Activated CD4-positive, alpha-beta T cell treated with anti-CD3 and anti-CD28 coated beads, Interleukin-2, Interleukin-6, amounts not matched to agents 100 ng/mL and 50 ng/mL, durations not matched to agents 16 hours and 8 hours (primary cell): ENCODE results near the gene SCRN1.

ENCODE experiments used
- DNase-seq: peaks from one replicate; pipeline ENCODE4 v3.0.0-alpha.2; 2020

The SCRN1 gene

GRCh38 chr7:29989257-29989995 is at the start of gene SCRN1:
SCRN1 (minus strand) TSS chr7:29989801; CDS start chr7:29969067, 20,734 bp downstream.
- peak; percentile 6 for DNase-seq

- DNase-seq, result no peak
Measured at GRCh38 chr7:30038196-30038980, 48.8 kb upstream of the SCRN1 start.

DNA sequence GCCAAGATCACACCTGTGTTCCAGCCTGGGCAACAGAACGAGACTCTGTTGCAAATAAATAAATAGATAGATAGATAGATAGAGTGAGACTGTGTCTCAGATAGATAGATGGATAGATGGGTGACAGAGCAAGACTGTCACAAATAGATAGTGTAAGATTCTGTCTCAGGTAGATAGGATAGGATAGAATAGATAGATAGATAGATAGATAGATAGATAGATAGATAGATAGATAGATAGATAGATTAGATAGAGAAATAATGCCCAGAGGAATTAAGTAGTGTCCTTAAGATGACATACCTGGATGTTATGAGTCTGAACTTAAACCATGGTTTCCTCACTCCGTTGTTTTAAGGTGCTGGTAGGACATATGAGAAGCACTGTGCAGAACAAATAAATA is 46.6 kb upstream of the SCRN1 start:
- DNase-seq, result no peak

GRCh38 chr7:30034501-30034900 is 44.9 kb upstream of the SCRN1 start:
- DNase-seq, result no peak

GRCh38 chr7:30032310-30033125 is 42.9 kb upstream of the SCRN1 start:
- no peak for DNase-seq

DNA sequence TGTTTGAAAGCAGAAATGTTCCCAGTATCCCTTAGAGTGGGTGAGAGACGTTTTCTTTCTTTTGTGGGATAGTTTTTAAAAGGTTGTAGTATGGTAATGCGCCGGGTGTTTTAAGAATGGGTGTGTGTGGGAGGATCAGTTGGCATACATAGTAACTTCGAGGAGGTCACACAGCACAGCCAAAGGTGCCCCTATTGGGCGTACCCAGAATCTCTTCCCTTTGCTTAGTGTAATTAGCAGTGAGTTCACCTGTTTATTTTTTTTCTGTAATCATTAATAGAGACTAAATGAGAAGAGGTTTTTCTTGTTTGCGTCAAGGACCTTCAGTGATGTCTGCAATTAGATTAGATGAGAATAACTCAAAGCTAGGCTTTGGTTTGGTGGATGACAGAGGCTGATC is 40.1 kb upstream of the SCRN1 start:
- DNase-seq, result peak; percentile 23

DNA sequence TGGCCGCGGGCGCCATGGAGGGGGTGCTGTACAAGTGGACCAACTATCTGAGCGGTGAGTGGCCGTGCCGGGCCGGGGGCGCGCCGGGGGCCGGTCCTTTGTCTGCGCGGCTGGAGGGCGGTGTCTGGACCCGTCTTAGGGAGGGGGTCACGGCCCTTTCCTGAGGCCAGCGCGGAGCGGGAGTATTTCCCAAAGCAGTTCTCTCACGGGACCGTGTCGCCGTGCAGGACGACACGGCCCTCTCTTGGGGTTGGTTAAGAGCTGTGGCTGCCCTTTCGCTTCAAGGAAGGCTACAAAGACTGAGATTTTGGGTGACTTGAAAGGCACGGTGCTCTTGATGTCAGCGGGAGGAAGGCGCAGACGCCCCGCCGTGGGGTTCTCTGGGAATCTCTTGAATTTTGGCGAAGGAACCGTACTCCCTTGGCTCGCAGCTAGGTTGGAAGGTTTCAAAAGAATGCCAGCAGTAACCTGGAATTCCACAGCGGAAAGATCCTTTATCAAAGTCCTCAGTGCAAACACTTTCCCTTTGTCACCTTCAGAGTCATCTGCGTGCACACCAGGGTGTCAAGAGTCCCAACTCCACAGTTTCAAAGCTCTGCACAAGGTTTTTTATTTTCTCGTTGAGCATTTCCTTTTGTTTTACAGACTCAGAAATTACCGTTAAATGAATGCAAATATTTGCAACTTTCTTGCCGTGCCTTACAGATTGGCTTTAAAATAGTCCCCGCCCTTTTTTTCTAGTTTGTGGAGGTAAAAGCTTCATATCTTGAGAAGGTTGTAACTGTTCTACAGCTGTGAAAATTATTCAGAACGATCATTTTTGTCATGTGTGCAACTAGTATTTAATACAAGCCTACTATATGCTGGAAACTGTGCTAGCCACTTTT is 39.4 kb upstream of the SCRN1 start:
- peak; percentile 31 for DNase-seq

DNA sequence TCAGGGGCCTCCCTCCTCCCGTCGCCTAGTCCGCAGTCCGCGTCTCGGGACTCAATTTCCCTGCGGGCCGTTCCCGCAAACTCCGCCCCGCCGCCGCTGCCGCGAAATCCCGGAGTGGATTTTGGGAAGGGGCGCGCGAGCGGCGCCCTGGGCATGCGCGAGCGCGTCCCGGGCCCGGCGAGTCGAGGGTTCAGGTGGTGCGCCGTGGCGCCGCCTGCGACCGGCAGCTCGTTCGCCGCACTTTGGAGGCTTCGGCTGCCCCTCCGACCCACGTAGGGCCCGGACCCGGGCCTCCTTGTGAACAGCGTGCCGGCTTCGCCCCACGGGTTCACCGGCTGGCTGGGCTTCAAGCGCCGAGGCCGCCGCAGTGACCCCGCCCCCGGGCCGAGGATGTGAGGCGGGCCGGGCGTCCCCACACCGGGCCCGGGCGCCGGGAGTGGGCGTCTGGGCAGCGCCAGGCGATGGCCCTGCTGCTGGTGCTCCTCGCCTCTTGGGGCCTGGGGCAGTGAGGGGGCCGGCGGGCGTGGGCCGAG is 38.7 kb upstream of the SCRN1 start, which contains the start of gene PLEKHA8:
TSS of gene PLEKHA8 (plus strand) at position 197 of the 533 bp plus-strand sequence. CDS start 351 bp downstream, outside the sequence.
- DNase-seq, result peak; percentile 94

DNA sequence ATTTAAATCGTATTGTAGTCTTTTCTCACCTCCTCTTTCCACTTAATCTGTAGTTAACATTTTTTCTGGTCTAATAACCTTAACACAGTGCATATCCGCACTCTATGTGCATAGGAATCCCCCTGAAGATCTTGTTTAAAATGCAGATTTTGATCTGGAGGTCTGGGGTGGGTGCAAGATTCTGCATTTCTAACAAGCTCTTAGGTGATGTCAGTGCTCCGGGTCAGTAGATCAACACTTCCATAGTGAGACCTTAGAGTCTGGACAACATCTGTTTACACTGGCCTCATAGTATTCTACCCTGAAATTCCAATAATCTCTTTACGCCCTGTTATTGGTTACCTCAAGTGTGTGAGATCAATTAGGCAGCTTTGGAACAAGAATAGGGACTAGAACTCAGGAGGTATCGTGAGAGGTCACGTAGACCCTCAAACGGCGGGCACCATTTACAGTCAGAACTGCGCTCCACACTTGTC is 38.2 kb upstream of the SCRN1 start:
- no peak for DNase-seq

GRCh38 chr7:30027065-30027456 is 37.5 kb upstream of the SCRN1 start:
- peak; percentile 44 for DNase-seq

- peak; percentile 96 for DNase-seq
Measured at GRCh38 chr7:30026229-30027064, 36.8 kb upstream of the SCRN1 start, which contains the start of gene FKBP14. FKBP14 (minus strand) TSS chr7:30026702; CDS start chr7:30026508, 194 bp downstream.

GRCh38 chr7:30023524-30023923 is 33.9 kb upstream of the SCRN1 start:
- DNase-seq, result no peak

DNA sequence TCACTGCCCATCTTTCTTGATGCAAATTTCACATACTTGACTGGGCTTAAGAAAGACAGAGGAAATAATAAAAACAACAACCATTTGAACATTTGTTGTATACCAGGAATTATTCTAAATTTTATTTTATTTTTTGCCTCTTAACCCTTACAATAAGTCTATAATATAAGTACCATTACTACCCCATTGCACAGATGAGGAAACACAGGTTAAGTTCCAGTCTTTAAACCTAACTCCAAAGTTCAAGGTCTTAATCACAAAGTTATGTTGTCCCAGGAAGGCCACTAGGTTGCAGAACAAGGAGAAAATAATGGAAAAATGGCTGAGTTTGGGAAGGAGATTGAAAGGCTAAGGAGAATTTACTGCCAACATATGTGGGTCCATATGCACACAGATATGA is 33.4 kb upstream of the SCRN1 start:
- no peak for DNase-seq

DNA sequence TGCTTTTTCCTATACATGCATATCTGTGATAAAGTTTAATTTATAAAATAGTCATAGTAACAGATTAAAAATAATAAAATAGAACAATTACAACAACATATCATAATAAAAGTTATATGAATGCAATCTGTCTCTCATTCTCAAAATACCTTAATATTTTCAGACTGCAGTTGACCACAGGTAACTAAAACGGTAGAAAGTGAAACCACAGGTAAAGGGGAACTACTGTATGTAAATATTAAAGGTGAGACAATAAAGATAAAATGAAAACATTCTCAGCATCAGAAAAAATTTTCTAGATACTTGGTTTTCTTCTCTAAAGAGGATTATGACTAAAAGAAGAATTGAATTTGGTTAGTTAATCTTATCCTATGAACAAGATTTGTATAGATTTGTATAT is 30.9 kb upstream of the SCRN1 start:
- no peak for DNase-seq

DNA sequence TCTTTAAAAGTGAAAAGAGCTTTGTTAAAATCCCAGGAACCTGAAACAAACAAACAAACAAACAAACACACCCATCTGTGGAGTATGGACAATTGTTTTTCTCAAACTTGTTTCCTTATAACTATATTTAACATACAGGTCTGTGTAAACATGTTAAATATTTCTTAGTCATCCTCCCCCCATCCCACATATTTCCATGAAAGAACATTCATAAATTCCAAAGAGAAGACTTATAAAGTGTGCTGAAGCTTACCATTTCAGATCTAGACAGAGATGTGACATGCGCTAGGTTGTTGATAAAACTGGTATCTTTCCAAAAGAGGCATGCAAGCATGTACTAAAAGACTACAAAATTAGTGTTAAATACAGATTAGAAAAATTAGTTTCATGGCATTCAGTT is 30.4 kb upstream of the SCRN1 start:
- DNase-seq, result no peak

DNA sequence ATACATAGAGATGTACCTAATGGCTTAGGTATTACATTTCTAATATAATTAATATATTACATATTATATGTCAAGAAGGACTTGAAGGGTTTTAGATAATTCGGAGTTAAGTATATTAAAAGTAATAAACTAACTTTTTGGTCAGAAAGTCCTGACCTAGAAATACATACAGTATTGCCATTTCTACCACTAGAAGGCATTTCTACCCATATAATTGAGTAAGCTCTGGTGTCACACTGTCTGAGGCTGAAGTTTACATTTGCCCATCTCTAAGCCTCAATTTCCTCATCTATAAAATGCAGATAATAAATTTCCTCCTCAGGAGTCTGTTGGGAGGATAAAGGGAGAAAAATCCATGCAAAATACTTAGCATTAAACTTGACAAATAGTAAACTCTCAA is 29.8 kb upstream of the SCRN1 start:
- DNase-seq, result no peak

GRCh38 chr7:30018451-30018850 is 28.9 kb upstream of the SCRN1 start:
- no peak for DNase-seq

GRCh38 chr7:30012757-30013156 is 23.2 kb upstream of the SCRN1 start:
- no peak for DNase-seq

DNA sequence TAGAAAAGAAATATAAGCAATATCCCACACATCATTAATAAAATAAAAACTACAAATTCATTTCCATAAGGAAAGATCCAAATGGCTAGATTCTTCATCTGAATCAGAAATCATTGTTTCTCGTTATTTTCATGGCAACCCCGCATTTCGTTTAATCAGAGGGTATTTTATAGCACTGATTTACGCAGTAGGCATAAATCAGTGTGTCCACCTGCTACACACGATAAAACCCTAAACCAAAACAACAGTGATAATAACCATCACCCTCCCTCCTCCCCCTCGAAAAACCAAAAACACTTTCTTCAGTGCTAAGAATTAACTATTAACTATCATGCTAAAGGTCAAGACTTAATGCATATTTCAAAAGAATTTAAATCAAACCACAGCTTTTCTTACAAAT is 20.4 kb upstream of the SCRN1 start:
- no peak for DNase-seq

DNA sequence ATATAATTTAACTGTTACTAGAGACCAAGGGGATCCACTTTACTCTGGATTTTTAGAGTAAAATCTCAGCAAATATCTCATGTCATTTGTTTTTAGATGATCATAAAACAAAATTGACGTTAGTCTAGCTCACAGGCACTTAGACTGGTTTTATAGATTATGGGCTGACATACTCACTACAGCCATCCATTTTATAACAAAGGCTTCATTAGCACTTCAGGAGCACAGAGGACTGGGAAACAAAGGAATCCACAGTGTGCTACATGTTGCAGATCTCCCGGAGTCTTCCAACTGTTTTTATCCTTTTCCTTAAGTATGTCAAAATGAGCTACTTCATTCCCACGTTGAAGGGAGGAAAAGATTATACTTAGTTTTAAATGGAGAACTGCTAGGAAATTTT is 15.9 kb upstream of the SCRN1 start:
- no peak for DNase-seq

- DNase-seq, result no peak
Measured at GRCh38 chr7:30003098-30003497, 13.5 kb upstream of the SCRN1 start.
